Effector memory CD8-positive, alpha-beta T cell (primary cell): ENCODE data around the gene B3GAT1.
A peak's percentile ranks its signal among the peaks of the same experiment; 100 is the strongest.

Experiments used
- ATAC-seq: fragments of 150-1000 bp; cut with Tn5 transposase; replicated peaks from 2 replicates; pipeline ENCODE4 v1.10.0; 2021; ENCODE audit warnings: mild to moderate bottlenecking, moderate library complexity
- DNase-seq, 3 experiments: peaks; one replicate each; pipeline ENCODE4 v3.0.0; 2021
- H3K27ac Mint-ChIP-seq, 2 donors: one replicate each; pipeline ENCODE4 v1.8.0; 2022; ENCODE audit warnings: mild to moderate bottlenecking in 2 of 2, mixed read lengths in 2 of 2, moderate library complexity in 2 of 2
- H3K27me3 Mint-ChIP-seq, 2 donors: one replicate each; pipeline ENCODE4 v1.8.0; 2022; ENCODE audit warnings: mixed read lengths in 2 of 2
- H3K36me3 Mint-ChIP-seq: one replicate; pipeline ENCODE4 v1.8.0; 2022; ENCODE audit warnings: mild to moderate bottlenecking, moderate library complexity, mixed read lengths; ENCODE audit not compliant: insufficient read depth
- H3K4me1 Mint-ChIP-seq, 2 donors: one replicate each; pipeline ENCODE4 v1.8.0; 2022; ENCODE audit warnings: low read depth in 2 of 2, mixed read lengths in 2 of 2
- H3K4me3 Mint-ChIP-seq, 2 donors: one replicate each; pipeline ENCODE4 v1.8.0; 2022; ENCODE audit warnings: mild to moderate bottlenecking in 2 of 2, mixed read lengths in 2 of 2, moderate library complexity in 2 of 2
- H3K9me3 Mint-ChIP-seq, 2 donors: one replicate each; pipeline ENCODE4 v1.8.0; 2022; ENCODE audit warnings: mixed read lengths in 2 of 2

Gene B3GAT1

DNA sequence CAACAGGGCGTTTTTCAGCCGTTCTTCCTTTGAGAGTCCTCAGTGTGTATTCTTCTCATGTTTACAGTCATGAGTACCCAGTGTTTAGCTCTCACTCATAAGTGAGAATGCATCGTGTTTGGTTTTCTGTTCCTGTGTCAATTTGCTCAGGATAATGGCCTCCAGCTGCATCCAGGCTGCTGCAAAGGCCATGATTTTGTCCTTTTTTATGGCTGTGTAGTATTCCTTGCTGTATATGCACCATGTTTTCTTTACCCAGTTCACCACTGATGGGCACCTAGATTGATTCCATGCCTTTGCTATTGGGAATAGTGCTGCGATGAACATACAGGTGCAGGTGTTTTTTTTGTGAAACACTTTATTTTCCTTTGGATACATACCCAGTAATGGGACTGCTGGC, 23.5 kb downstream of the B3GAT1 start:
- ATAC-seq (no peak), DNase-seq (no peak)
- Mint-ChIP-seq H3K9me3 (no peaks in the 10 kb centered on the region), H3K4me1 (peaks cover 39 to 45% of the 10 kb centered on the region in 2 donors), H3K27ac (no peak overlapping the region), H3K4me3 (peak overlapping the region in 1 of 2 donors; percentile 18), H3K27me3 (peaks cover 0 to 69% of the 10 kb centered on the region in 2 donors), H3K36me3 (peaks cover 9% of the 10 kb centered on the region)

DNA sequence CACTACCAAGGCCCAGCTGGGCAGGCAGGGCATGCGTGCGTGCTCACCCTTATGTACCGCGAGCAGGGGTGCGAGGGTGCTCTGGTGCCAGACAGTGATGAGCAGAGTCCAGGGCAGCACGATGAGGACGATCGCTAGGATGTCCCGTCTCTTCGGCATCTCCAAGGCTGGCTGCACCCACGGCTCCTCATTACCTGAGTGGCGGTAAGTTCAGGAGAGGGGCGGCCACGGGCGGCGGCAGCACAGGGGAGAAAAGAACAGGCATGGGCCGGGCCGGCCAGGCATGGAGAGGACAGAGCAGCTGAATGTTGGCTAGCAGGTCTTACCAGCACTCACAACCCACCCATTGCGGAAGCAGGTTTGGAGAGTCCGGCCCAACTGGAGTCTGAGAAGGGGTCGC, 24.5 kb downstream of the B3GAT1 start:
- peak overlapping the region; percentile 69 to 72 for H3K4me3 Mint-ChIP-seq
- H3K27me3 Mint-ChIP-seq: peaks cover 0 to 66% of the 10 kb centered on the region in 2 donors
- peaks cover 39 to 45% of the 10 kb centered on the region in 2 donors for H3K4me1 Mint-ChIP-seq
- H3K27ac Mint-ChIP-seq: peak overlapping the region; percentile 9 to 44
- no peaks in the 10 kb centered on the region for H3K9me3 Mint-ChIP-seq
- peak; percentile 27 for ATAC-seq
- no peak for DNase-seq
- peaks cover 6% of the 10 kb centered on the region for H3K36me3 Mint-ChIP-seq

DNA sequence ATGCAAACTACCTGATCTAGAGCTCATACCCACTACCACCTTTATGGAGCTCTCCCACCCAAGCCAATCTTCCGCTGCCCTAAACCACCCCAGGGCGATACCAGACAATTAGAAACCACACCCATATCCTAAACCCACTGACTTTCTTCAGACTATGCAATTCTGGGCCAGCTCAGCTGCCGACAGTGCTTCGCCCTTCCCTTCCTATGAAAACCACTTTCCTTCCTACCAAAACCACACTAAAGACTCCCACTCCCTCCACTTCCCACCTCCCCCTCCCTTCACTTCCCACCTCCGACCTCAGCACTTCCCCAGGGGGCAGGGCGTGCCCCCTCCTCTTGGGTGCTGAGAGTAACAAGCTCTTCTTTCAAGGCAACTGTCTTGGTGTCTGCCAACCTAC, 25.1 kb downstream of the B3GAT1 start:
- Mint-ChIP-seq H3K36me3 (peaks cover 5% of the 10 kb centered on the region), H3K27me3 (peaks cover 0 to 69% of the 10 kb centered on the region in 2 donors), H3K9me3 (no peaks in the 10 kb centered on the region), H3K27ac (peak overlapping the region; percentile 9 to 44), H3K4me3 (peak overlapping the region; percentile 69 to 72), H3K4me1 (peaks cover 39 to 45% of the 10 kb centered on the region in 2 donors)
- DNase-seq (no peak), ATAC-seq (peak; percentile 74)

DNA sequence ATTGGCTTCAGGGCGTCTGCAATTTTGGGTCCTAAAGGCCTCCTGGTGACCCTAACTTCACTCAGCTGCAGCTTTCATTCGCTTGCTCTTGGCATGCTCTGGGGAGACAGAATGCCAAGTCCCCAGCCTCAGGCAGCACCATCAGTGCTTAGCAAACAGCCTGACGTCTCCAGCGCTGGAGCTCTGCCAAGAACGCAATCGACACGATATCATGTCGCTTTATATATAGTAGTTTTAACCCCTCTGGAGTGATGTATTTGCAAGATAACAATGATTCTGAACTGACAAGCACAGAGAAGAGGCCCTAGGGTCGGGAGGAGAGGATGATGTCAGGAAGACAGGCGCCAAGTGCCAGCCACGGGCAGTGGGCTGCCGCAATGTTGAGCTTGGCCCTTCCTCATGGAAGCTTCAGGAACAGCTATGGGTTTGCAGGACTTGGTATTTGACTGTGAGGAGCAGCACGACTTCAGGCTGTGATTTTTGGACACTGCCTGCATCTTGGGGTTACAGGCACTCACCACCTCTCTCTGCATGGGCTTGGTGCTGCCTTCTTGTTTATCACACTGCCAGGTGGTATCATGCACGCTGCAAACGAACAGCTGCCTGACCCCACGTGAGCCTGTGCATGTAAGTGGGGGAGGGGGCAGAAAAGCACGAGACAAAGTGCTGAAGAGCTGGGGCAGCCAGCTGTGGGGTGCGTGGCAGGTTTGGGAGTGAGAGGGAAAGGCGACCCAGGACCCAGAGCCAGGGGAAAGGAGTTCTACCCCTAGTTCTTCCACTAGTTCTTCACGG, 26.1 kb downstream of the B3GAT1 start:
- ATAC-seq (peak; percentile 44), DNase-seq (no peak)
- Mint-ChIP-seq H3K27me3 (peaks cover 0 to 69% of the 10 kb centered on the region in 2 donors), H3K27ac (peak overlapping the region in 1 of 2 donors; percentile 44), H3K4me1 (peaks cover 36 to 42% of the 10 kb centered on the region in 2 donors), H3K4me3 (peak overlapping the region; percentile 69 to 72), H3K9me3 (no peaks in the 10 kb centered on the region), H3K36me3 (peaks cover 5% of the 10 kb centered on the region)

DNA sequence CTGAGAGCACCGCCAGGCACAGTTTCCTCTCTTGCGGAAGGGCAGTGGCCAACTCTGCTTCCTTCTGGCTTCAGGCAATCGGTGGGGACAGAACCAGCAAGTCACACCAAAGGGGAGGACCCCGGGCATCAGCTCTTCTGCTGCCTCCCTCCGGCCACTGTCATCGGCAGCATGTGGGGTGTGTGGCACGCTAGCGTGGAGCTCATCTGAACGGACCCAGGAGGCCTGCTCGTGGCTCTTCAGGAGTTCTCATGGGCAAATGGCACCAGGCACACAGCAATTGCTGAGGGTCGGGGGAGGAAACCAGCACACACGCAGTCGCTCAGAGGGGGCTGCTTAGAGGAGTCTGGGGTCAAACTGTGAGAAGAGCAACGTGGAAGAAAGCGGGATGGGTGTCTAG, 26.9 kb downstream of the B3GAT1 start:
- Mint-ChIP-seq H3K9me3 (no peaks in the 10 kb centered on the region), H3K27me3 (peaks cover 0 to 72% of the 10 kb centered on the region in 2 donors), H3K4me3 (peak overlapping the region; percentile 43 to 49), H3K36me3 (peaks cover 5% of the 10 kb centered on the region), H3K4me1 (peaks cover 33 to 40% of the 10 kb centered on the region in 2 donors), H3K27ac (no peak overlapping the region)
- DNase-seq (no peak), ATAC-seq (no peak)

DNA sequence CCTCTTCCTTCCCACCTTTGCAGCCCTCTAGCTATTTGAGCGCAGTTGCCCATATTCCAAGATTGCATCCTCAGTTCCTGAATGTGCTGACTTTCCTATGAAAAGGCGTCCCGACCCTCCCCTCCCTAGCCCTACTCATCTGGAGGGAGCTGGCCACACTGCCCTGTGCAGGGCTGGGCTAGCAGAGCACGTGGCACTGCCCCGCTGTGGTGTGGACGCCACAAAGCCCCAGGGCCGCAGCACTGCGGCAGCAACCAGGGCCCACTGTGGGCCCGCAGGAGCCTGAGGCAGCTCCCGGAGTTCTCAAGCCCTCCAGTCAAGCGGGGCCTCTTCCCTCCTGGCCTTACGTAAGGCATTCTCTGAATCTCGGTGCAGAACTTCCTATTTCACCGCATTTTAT, 27.6 kb downstream of the B3GAT1 start:
- peaks cover 33 to 36% of the 10 kb centered on the region in 2 donors for H3K4me1 Mint-ChIP-seq
- no peaks in the 10 kb centered on the region for H3K9me3 Mint-ChIP-seq
- DNase-seq (no peak), ATAC-seq (no peak)
- no peak overlapping the region for H3K27ac Mint-ChIP-seq
- H3K4me3 Mint-ChIP-seq: no peak overlapping the region
- H3K36me3 Mint-ChIP-seq: peaks cover 5% of the 10 kb centered on the region
- H3K27me3 Mint-ChIP-seq: peaks cover 0 to 72% of the 10 kb centered on the region in 2 donors

DNA sequence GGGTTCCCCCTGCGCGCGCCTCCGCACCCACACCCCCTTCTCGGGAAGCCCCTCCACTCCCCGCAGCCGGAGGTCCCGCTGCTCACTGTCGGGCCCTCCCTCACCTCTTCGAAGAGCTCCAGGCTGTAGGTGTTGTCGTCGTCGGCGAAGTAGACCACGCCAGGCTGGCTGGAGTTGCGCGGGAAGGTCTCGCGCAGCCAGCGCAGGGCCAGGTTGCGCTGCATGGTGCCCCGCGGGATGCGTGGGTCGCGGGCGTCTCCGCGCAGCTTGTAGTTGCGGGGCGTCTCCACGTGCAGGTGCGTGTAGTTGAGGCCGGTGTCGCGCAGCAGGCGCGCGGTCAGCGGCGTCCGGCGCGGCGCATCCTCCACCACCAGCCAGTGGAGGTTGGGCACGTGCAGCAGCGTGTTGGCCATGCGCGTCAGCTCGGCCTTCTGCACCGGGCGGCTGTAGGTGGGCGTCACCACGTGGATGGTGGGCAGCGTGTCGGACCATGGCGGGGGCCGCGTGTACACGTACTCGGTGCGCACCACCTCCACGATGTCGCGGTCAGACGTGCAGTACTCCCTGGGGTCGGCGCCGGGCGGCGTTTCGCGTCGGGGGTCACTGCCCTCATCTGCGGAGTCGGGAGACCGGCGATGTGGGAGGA, 28.3 kb downstream of the B3GAT1 start:
- DNase-seq (no peak), ATAC-seq (no peak)
- H3K27me3 Mint-ChIP-seq: peaks cover 0 to 65% of the 10 kb centered on the region in 2 donors
- H3K36me3 Mint-ChIP-seq: peaks cover 2% of the 10 kb centered on the region
- no peak overlapping the region for H3K27ac Mint-ChIP-seq
- peaks cover 29 to 35% of the 10 kb centered on the region in 2 donors for H3K4me1 Mint-ChIP-seq
- H3K4me3 Mint-ChIP-seq: no peak overlapping the region
- H3K9me3 Mint-ChIP-seq: no peaks in the 10 kb centered on the region

DNA sequence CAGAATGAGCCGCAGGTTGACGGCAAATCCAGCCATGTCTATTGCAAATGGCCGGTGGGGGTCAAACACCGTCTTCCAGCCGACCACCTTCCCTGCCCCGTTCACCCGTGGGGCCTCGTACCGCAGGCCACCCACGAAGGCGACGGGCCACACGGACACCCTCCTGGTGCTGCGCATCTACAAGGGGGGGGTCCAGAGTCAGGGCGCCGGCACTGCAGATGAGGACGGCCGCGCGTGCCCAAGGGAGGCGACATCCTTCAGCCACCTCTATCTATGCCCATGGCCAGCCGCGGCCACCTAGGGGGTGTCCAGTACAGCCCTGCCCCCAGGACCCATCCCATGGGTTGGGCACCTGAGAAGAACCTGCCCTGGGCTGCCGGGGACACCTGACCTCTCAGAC, 29.2 kb downstream of the B3GAT1 start:
- Mint-ChIP-seq H3K4me3 (no peak overlapping the region), H3K27ac (no peak overlapping the region), H3K27me3 (peaks cover 0 to 68% of the 10 kb centered on the region in 2 donors), H3K36me3 (peaks cover 2% of the 10 kb centered on the region), H3K4me1 (peaks cover 26 to 29% of the 10 kb centered on the region in 2 donors), H3K9me3 (no peaks in the 10 kb centered on the region)
- no peak for DNase-seq
- ATAC-seq: no peak

DNA sequence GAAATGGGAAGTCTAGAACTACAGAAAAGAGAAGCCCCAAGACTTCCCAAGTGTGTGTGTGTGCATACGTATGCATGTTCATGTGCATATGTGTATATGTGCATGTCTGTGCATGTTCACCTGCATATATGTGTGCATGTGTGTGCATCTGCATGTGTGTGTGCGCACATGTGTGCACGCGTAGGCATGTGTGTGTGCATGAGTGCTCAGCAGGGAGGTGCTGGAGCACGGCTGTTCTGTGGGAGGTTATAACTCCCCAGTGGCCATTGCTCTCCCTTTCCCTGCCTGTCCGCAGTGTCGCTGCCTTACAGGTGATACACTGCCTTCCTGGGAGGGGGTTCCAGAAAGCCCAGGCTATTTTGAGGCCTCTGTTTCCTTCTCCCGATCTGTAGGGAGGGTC, 29.8 kb downstream of the B3GAT1 start:
- Mint-ChIP-seq H3K27ac (no peak overlapping the region), H3K27me3 (peaks cover 0 to 68% of the 10 kb centered on the region in 2 donors), H3K4me3 (no peak overlapping the region), H3K9me3 (no peaks in the 10 kb centered on the region), H3K36me3 (no peaks in the 10 kb centered on the region), H3K4me1 (peaks cover 21 to 24% of the 10 kb centered on the region in 2 donors)
- ATAC-seq (no peak), DNase-seq (no peak)

DNA sequence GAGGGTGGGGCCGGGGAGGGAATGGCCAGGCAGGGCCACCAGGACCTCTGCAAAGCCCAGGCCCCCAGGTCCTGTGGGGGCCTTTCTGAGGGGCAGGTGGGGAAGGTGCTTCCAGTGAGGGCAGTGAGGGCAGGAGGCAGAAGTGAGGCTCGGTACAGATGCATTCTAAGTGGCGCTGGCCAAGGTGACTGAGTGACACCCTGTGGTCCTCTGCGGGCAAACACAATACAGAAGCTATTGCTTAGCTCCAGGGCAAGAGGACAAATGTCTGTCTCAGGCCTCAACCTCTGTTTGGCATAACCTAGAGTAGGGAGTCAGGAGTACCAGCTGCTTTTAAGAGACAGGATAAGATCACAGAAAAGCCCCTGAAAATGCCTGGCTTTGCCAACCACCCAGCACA, 31.3 kb downstream of the B3GAT1 start:
- Mint-ChIP-seq H3K9me3 (no peaks in the 10 kb centered on the region), H3K27ac (no peak overlapping the region), H3K4me1 (peaks cover 6 to 9% of the 10 kb centered on the region in 2 donors), H3K4me3 (no peak overlapping the region), H3K36me3 (no peaks in the 10 kb centered on the region), H3K27me3 (peaks cover 0 to 64% of the 10 kb centered on the region in 2 donors)
- ATAC-seq: no peak
- DNase-seq: no peak

DNA sequence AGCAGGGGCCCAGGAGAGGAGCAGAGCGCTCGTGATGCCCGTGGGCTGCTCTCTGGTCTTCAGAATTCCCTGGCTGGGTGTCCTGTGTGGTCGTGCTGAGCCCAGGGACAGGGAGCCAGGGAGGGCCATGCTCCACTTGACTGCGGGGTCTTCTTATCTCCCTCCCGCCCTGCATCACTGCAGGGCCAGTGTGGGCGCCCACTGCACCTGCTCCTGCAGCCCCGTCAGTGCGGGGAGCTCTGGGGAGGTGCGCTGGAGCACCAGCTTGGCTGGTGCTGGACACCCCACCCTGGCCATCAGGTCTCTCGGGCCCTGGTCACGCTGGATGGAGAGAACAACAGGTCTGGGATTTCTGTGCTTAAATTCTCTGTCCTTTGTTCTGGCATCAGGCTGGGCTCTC, 31.8 kb downstream of the B3GAT1 start:
- peaks cover 2 to 4% of the 10 kb centered on the region in 2 donors for H3K4me1 Mint-ChIP-seq
- H3K9me3 Mint-ChIP-seq: no peaks in the 10 kb centered on the region
- DNase-seq (no peak), ATAC-seq (no peak)
- no peaks in the 10 kb centered on the region for H3K36me3 Mint-ChIP-seq
- H3K4me3 Mint-ChIP-seq: no peak overlapping the region
- H3K27ac Mint-ChIP-seq: peak overlapping the region in 1 of 2 donors; percentile 41
- peaks cover 0 to 59% of the 10 kb centered on the region in 2 donors for H3K27me3 Mint-ChIP-seq

DNA sequence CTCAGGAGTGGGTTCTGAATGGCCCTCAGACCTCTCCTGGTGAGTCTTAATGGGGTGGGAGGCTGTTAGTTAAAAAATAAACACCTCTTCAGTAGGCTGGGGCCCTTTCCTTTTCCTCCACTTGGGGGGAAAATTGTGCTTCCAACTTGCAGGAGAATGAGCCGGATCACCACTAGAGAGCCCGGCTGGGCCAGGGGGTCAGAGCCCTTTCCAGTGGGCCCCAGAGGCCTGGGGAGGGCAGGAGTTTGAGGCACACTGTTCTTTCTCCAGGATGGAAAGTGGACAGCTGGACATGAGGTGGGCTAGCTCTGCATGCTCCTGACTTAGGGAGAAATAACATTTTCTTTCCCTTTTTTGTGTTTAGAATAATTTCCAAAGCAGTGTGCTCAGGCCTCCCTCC, 32.8 kb downstream of the B3GAT1 start:
- ATAC-seq: no peak
- Mint-ChIP-seq H3K27me3 (peaks cover 0 to 51% of the 10 kb centered on the region in 2 donors), H3K36me3 (no peaks in the 10 kb centered on the region), H3K4me1 (peaks cover 0 to 5% of the 10 kb centered on the region in 2 donors), H3K4me3 (no peak overlapping the region), H3K9me3 (no peaks in the 10 kb centered on the region), H3K27ac (no peak overlapping the region)
- DNase-seq: no peak

DNA sequence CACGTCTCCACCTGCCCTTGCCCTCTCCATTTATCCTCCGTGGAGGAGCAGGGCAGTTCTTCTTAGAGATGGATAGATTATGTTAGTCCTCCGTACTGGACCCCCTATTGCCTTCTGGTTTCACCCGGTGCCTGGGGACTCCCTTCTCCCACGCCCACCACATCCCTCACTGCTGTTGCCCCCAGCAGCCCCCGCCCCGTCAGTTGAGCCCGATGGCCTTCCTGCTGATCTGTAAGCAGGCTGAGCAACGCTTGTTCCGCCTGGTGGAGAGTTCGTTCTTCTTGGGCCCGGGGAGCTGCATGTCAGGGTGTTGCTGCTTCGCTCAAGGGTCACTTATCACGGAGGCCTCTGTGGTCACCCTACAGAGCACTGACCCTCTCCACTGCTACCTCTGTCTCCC, 34.2 kb downstream of the B3GAT1 start:
- peaks cover 0 to 5% of the 10 kb centered on the region in 2 donors for H3K4me1 Mint-ChIP-seq
- H3K4me3 Mint-ChIP-seq: no peak overlapping the region
- ATAC-seq (no peak), DNase-seq (no peak)
- peaks cover 0 to 44% of the 10 kb centered on the region in 2 donors for H3K27me3 Mint-ChIP-seq
- no peak overlapping the region for H3K27ac Mint-ChIP-seq
- H3K36me3 Mint-ChIP-seq: no peaks in the 10 kb centered on the region
- H3K9me3 Mint-ChIP-seq: no peaks in the 10 kb centered on the region
